ENCODE measurements around the gene KRT6C.
"Not testable (repeated sequence)": the region's sequence is repeated elsewhere in the genome, so short reads cannot be mapped to it uniquely, and the experiment has no call there.

Gene KRT6C

DNA sequence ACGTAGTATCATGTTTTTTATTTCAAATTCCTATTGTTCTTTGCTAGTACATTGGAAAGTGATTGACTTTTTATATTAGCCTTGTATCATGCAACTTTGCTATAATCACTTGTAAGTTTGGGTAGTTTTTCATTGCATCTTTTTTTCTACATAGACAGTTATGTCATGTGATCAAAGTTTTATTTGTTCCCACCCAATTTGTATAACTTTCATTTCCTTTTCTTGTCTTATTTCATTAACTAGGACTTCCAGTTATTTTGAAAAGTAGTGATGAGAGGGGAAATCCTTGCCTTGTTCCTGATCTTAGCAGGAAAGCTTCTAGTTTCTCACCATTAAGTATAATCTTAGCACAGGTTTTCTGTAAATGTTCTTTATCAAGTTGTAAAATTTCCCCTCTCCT is 29.3 kb upstream of the KRT6C start:
- no peak overlapping the region for H3K27ac Mint-ChIP-seq
- no peaks in the 10 kb centered on the region for H3K4me1 Mint-ChIP-seq
- no peak overlapping the region for H3K4me3 Mint-ChIP-seq
- TF ChIP-seq, protein P1, sequence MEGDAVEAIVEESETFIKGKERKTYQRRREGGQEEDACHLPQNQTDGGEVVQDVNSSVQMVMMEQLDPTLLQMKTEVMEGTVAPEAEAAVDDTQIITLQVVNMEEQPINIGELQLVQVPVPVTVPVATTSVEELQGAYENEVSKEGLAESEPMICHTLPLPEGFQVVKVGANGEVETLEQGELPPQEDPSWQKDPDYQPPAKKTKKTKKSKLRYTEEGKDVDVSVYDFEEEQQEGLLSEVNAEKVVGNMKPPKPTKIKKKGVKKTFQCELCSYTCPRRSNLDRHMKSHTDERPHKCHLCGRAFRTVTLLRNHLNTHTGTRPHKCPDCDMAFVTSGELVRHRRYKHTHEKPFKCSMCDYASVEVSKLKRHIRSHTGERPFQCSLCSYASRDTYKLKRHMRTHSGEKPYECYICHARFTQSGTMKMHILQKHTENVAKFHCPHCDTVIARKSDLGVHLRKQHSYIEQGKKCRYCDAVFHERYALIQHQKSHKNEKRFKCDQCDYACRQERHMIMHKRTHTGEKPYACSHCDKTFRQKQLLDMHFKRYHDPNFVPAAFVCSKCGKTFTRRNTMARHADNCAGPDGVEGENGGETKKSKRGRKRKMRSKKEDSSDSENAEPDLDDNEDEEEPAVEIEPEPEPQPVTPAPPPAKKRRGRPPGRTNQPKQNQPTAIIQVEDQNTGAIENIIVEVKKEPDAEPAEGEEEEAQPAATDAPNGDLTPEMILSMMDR (IDR thresholded peaks at IDR 0.05), result no peak
- H3K27me3 Mint-ChIP-seq (ENCODE audit: low read depth, poor library complexity), result no peaks in the 10 kb centered on the region
- no peak for DNase-seq
- H3K36me3 Mint-ChIP-seq (ENCODE audit: low read depth), result no peaks in the 10 kb centered on the region
- peaks cover 21% of the 10 kb centered on the region for H3K9me3 Mint-ChIP-seq

DNA sequence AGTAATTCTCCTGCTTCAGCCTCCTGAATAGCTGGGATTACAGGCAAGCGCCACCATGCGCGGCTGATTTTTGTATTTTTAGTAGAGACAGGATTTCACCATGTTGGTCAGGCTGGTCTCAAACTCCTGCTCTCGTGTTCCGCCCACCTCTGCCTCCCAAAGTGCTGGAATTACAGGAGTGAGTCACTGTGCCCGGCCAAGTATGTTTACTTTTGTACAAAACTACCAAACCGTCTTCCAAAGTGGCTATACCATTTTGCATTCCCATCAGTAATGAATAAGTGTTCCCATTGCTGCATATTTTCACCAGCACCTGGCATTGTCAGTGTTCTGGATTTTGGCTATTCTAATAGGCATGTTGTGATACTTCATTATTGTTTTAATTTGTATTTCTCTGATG is 27.9 kb upstream of the KRT6C start:
- peaks cover 21% of the 10 kb centered on the region for H3K9me3 Mint-ChIP-seq
- H3K27ac Mint-ChIP-seq, result no peak overlapping the region
- H3K27me3 Mint-ChIP-seq (ENCODE audit: low read depth, poor library complexity), result peaks cover 3% of the 10 kb centered on the region
- H3K4me1 Mint-ChIP-seq, result peaks cover 9% of the 10 kb centered on the region
- no peaks in the 10 kb centered on the region for H3K36me3 Mint-ChIP-seq (ENCODE audit: low read depth)
- no peak overlapping the region for H3K4me3 Mint-ChIP-seq
- TF ChIP-seq, protein P1 (IDR thresholded peaks at IDR 0.05), result no peak
- no peak for DNase-seq

DNA sequence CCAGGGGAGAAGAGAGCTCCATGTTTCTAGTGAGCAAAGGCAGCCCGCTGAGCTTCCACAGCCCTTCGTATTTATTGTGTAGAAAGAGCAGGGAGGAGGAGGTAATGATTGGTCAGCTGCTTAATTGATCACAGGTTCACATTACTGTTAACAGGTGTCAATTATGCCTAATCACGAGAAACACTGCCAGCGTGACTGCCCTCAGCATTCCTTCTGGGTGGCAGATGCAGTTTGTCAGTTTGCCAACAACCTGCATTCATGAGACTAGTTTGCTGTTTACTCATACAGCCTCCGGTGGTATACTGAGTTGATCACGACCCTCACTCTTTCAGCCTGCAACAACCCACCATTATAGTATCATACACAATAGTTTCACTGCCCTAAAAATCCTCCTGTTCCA is 27.0 kb upstream of the KRT6C start:
- not testable (repeated sequence) for H3K4me3 Mint-ChIP-seq; DNase-seq; H3K36me3 Mint-ChIP-seq (ENCODE audit: low read depth); H3K27ac Mint-ChIP-seq; H3K27me3 Mint-ChIP-seq (ENCODE audit: low read depth, poor library complexity)
- peaks cover 21% of the 10 kb centered on the region for H3K9me3 Mint-ChIP-seq
- peaks cover 18% of the 10 kb centered on the region for H3K4me1 Mint-ChIP-seq

DNA sequence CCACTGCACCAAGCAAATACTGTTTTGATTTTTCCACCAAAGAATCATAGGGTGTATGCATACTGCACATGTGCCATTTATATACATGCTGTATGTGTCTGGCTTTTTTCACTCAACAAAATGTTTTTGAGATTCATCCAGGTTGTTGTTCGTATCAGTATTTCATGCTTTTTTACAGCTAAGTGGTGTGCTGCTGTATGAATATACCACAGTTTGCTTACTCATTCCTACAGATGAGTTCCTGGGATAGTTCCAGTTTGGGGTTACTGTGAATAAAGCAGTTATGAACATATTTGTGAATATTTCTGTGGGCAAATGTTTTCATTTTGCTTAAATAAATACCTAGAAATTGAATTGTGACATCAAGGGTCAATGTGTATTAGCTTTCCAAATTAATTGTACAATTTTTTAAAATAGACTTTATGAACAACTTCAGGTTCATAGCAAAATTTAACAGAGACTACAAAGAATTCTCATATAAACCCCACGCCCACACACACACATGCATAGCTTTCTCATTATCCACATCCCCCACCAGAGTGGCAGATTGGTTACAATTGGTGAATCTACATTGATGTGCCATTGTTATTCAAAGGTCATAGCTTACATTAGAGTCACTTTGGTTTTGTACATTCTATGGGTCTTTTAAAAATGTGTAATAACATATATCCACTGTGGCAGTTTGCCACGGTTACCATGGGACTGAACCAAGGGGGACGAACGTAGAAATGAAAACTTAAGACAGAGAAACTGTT is 26.4 kb upstream of the KRT6C start:
- DNase-seq, result no peak

DNA sequence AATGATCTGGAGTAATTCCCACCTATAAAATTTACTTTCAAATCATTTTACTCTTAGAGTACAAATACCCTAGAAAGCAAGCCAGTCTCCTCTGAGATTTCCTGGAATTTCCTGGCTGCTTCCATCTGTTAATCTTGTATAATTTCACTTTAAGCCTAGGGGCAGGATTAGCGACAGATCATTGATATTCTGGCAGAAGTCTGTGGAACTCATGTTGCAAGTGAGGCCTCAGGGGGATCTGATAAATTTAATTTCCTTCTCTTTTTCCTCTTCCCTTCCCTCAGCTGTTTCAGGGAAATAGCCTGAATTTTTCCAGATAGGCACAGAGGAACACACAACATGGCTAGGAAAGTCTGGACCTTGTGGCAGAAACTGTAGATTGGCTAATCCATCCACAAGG is 25.3 kb upstream of the KRT6C start:
- H3K27me3 Mint-ChIP-seq (ENCODE audit: low read depth, poor library complexity), result peaks cover 7% of the 10 kb centered on the region
- H3K4me1 Mint-ChIP-seq, result peaks cover 28% of the 10 kb centered on the region
- TF ChIP-seq, protein P1 (IDR thresholded peaks at IDR 0.05), result no peak
- H3K36me3 Mint-ChIP-seq (ENCODE audit: low read depth), result no peaks in the 10 kb centered on the region
- no peak overlapping the region for H3K4me3 Mint-ChIP-seq
- H3K27ac Mint-ChIP-seq, result no peak overlapping the region
- no peak for DNase-seq
- peaks cover 21% of the 10 kb centered on the region for H3K9me3 Mint-ChIP-seq

More for the DNA sequence above, 26.4 kb upstream of the KRT6C start:
- H3K27me3 Mint-ChIP-seq (ENCODE audit: low read depth, poor library complexity), result peaks cover 7% of the 10 kb centered on the region
- TF ChIP-seq, protein P1 (IDR thresholded peaks at IDR 0.05), result no peak
- no peaks in the 10 kb centered on the region for H3K36me3 Mint-ChIP-seq (ENCODE audit: low read depth)
- H3K27ac Mint-ChIP-seq, result no peak overlapping the region
- peaks cover 24% of the 10 kb centered on the region for H3K4me1 Mint-ChIP-seq
- H3K4me3 Mint-ChIP-seq, result no peak overlapping the region
- peaks cover 21% of the 10 kb centered on the region for H3K9me3 Mint-ChIP-seq

DNA sequence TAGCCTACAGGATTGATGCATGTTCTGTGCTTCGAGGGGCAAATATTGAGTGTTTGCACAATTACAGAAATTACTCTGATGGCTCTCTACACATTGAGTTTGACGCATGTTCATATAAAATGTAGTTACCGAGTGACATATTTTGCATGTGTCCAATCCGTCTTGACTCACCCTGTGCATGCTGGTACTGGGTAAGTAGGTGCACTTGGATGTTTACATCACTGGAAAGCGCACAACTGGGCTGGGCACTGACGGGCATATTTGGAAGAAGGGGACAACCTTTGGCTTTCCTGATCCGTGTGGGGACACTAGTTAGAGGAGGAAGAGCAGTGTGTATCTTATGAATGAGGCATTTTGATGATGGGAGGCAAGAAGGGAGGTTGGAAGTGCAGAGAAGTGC is 24.4 kb upstream of the KRT6C start:
- no peak overlapping the region for H3K4me3 Mint-ChIP-seq
- H3K27ac Mint-ChIP-seq, result peak overlapping the region; percentile 1
- peaks cover 28% of the 10 kb centered on the region for H3K4me1 Mint-ChIP-seq
- TF ChIP-seq, protein P1 (IDR thresholded peaks at IDR 0.05), result no peak
- H3K36me3 Mint-ChIP-seq (ENCODE audit: low read depth), result no peaks in the 10 kb centered on the region
- DNase-seq, result no peak
- peaks cover 16% of the 10 kb centered on the region for H3K9me3 Mint-ChIP-seq
- peaks cover 10% of the 10 kb centered on the region for H3K27me3 Mint-ChIP-seq (ENCODE audit: low read depth, poor library complexity)

Data from nephron progenitor cell (in vitro differentiated cells).